NCI-H2029 (cell line): Measurements from ENCODE around the gene ZBTB46.
"Not testable (repeated sequence)": the region's sequence is repeated elsewhere in the genome, so short reads cannot be mapped to it uniquely, and the experiment has no call there.

Source experiments
- DNase-seq: peaks from one replicate; lab custom pipeline; 2025; lab: John Stamatoyannopoulos, UW

Gene ZBTB46

GRCh38 chr20:63814891-63815614 is 16.0 kb downstream of the ZBTB46 start:
- DNase-seq, result no peak

GRCh38 chr20:63811491-63811875 is 19.6 kb downstream of the ZBTB46 start:
- DNase-seq, result no peak

GRCh38 chr20:63810730-63811490 is 20.2 kb downstream of the ZBTB46 start:
- no peak for DNase-seq

DNA sequence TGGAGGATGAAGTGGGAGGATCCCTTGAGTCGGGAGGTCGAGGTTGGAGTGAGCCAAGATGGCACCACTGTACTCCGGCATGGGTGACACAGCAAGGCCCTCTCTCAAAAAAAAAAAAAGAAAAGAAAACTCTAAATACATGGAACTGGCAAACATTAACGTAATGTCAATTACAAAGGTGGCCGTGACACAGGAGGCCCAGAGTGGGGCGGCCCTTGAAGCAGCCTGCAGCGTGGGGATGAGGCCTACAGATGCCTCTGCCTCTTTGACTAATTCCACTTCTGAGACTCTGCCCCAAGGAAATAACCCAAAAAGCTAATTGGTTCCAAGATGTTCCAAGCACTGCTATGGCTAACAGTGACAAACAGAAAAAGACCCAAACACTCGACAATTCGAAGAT is 21.2 kb downstream of the ZBTB46 start:
- DNase-seq, result no peak

- no peak for DNase-seq
Observed at GRCh38 chr20:63808964-63809674, 21.9 kb downstream of the ZBTB46 start.

DNA sequence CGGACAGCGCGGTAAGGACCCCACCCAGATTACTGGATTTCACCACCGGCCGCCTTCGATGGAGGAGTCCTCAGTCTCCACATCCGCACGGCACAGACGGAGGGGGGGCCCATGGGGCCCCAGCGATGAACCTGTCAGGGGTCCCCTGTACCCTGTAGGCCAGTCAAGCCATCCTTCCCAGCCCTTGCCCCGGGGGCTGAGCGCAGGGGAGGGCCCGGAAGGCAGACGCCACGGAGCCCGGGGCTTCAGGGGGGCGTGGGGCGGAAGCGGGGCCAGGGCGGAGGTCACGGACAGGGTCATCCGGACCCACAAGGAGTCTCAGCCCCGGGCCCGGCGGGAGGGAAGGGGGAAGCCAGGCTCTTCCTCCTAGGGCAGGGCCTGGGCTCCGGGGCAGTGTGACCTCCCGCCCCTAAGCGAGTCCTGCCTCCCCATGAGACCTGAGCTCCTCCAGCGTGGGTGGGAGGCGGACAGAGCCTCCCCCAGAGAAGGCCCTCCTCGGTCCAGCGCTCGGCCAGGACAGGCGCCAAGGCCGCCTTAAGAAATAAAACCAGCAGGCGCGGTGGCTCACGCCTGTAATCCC is 22.8 kb downstream of the ZBTB46 start:
- no peak for DNase-seq

GRCh38 chr20:63807654-63808053 is 23.4 kb downstream of the ZBTB46 start:
- DNase-seq, result no peak

- no peak for DNase-seq
Observed at GRCh38 chr20:63804308-63804636, 26.8 kb downstream of the ZBTB46 start.

DNA sequence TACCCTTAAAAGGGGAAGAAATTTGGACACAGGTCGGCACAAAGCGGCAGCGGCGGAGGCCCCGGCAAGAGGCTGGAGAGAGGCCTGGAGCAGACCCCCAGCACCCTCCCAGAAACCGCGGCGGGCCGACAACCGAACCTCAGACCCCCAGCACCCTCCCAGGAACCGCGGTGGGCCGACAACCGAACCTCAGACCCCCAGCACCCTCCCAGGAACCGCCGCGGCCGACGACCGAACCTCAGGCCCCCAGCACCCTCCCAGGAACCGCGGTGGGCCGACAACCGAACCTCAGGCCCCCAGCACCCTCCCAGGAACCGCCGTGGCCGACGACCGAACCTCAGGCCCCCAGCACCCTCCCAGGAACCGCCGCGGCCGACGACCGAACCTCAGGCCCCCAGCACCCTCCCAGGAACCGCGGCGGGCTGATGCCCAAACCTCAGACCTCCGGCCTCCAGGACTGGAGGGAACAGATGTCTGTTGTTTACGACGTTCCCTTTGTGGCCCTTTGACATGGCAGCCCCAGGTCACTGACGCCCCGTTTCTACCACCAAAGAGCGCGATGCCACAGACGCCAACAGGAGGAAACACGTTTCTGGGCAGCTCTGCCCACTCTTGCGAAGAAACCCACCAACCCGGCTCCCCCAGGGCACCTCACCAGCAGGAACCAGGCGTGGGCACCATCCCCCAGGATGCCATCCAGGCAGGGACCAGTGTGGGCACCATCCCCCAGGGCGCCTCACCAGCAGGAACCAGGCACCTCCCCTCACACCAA is 28.4 kb downstream of the ZBTB46 start:
- DNase-seq, result no peak

DNA sequence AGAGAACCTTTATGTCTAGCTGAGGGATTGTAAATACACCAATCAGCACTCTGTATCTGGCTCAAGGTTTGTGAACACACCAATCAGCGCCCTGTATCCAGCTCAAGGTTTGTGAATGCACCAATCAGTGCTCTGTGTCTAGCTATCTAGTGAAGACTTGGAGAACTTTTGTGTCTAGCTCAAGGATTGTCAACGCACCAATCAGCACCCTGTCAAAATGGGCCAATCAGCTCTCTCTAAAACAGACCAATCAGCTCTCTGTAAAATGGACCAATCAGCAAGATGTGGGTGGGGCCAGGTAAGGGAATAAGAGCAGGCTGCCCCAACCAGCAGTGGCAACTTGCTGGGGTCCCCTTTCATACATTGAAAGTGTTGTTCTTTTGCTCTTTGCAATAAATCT is 29.9 kb downstream of the ZBTB46 start:
- not testable (repeated sequence) for DNase-seq

- not testable (repeated sequence) for DNase-seq
Observed at GRCh38 chr20:63800411-63800810, 30.7 kb downstream of the ZBTB46 start.

- not testable (repeated sequence) for DNase-seq
Observed at GRCh38 chr20:63799127-63799526, 31.9 kb downstream of the ZBTB46 start.

DNA sequence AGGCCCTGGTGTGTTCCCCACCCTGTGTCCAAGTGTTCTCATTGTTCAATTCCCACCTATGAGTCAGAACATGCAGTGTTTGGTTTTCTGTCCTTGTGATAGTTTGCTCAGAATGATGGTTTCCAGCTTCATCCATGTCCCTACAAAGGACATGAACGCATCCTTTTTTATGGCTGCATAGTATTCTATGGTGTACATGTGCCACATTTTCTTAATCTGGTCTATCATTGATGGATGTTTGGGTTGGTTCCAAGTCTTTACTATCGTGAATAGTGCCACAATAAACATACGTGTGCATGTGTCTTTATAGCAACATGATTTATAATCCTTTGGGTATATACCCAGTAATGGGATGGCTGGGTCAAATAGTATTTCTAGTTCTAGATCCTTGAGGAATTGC is 33.9 kb downstream of the ZBTB46 start:
- not testable (repeated sequence) for DNase-seq

GRCh38 chr20:63795178-63795830 is 35.8 kb downstream of the ZBTB46 start:
- no peak for DNase-seq

- no peak for DNase-seq
Observed at GRCh38 chr20:63794614-63795013, 36.5 kb downstream of the ZBTB46 start.

DNA sequence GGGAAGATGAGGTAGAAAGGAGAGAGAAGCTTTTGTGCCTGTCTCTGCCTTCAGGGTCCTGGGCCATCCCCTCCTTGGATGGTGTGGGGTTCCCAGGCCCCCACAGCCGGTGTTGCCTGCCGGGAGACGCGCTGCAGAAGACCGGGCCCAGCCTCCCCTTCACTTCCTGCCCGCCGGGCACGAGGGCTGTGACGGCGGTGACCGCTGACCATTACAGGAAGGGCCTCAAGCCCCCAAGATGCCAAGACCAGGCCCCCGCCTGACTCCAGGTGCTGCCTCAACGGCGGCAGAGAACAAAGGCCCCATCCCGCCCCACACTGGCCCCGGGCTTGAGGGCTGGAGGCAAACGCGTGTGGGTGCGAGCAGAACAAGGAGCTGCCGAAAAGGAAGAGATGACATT is 38.2 kb downstream of the ZBTB46 start:
- no peak for DNase-seq

GRCh38 chr20:63791497-63792156 is 39.4 kb downstream of the ZBTB46 start:
- DNase-seq, result no peak

DNA sequence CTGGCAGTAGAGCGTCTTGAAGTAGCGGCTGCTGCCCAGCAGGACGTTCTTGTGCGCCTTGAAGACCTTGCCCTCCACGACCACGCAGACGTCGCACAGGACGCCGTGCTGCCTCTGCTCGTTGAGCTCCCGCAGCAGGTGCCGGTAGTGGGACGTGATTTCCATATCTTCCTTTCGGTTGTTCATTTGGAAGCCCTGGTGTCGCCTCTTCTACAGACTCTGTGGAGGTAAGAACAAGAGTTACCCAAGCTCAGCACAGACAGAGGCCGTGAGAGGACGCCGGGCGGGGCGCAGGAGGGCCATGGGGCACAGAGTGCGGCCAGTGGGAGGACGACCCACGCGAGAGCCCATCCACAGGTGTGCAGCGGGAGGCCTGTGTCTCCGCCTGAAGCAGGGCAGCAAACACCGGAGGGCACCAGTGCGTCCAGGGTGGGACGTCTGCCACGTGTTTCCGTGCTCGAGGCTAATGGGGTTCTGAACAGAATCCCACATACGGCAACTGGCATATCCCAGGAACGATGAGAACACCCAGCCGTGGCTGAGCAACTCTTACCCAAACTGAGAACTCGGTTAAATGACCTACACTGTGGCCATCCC is 40.4 kb downstream of the ZBTB46 start:
- no peak for DNase-seq

GRCh38 chr20:63789836-63790571 is 41.1 kb downstream of the ZBTB46 start:
- no peak for DNase-seq

- no peak for DNase-seq
Observed at GRCh38 chr20:63787749-63788148, 43.3 kb downstream of the ZBTB46 start.
